NCI-H2227 (cell line): ENCODE data around the gene ZNF831.
A peak's percentile ranks its signal among the peaks of the same experiment; 100 is the strongest.

Experiments used
- DNase-seq: peaks from one replicate; lab custom pipeline; 2025; ENCODE audit not compliant: unreplicated experiment; lab: John Stamatoyannopoulos, UW

The ZNF831 gene

DNA sequence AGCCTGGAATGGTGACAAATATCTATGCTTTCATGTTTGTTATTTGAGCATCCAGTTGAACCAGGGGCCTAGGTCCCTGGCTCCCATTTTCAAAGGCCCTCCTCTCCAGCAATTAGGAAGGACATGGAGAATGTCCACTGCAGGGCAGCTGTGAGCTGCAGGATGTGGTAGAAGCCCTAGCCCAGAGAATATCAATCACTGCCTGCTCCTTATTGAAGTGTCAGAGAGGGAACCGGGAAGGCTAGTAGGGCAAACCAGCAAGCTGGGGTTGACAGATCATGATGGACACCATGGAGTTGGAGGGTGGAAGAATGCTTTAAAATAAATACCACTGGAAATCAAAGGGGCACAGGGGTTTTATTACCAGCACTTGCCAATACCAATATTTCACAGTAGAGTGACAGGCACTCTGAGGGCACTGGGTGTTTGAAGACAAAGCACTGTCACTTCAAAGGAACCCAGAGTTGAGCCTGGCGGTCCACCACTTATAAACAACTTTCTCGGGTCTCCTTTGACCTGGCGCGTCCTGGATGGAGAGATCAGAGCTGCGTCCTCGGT lies 47.7 kb downstream of the ZNF831 start:
- no peak for DNase-seq

DNA sequence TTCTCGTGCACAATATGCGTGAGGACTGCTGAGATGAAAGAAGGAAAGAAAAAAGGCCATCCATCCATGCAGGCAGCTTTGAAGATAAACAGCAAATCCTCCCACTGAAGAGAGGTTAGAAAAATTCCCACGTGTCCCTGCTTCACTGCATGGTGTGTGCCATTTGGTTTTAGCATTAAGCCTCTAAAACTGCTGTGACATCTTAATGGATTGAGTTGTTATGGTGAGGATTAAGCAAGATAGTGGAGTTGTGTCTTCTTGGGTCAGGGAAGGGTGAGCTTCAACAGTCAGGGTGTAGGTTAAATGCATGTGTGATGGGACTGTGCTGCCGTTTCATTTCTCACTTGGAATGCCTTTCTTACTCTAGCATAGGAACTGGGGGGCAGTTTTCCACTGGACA lies 50.5 kb downstream of the ZNF831 start:
- no peak for DNase-seq

- no peak for DNase-seq
Measured at GRCh38 chr20:59214606-59215547, 51.3 kb downstream of the ZNF831 start.

- DNase-seq, result no peak
Measured at GRCh38 chr20:59217173-59217572, 53.6 kb downstream of the ZNF831 start.

- no peak for DNase-seq
Measured at GRCh38 chr20:59217794-59218280, 54.2 kb downstream of the ZNF831 start.

- no peak for DNase-seq
Measured at GRCh38 chr20:59219211-59219610, 55.6 kb downstream of the ZNF831 start.

DNA sequence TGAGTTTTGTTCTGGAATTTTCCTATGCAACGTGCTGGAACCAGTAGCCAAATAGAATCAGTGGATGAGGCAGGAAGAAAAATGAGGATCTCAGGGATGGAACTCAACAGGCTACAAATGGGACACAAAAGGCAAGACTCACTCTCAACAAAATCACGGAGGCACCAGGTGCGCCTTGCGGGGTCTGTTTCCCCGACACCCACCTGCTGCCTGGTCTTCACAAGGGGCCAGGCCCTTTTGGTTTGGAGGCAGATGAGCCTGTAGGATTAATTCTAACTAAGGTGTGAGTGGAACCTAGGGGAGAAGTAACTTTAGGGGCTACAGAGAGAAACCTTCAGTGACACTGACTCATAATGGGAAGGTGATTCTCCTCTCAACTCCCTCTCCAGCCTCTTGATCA lies 56.5 kb downstream of the ZNF831 start:
- DNase-seq, result no peak

DNA sequence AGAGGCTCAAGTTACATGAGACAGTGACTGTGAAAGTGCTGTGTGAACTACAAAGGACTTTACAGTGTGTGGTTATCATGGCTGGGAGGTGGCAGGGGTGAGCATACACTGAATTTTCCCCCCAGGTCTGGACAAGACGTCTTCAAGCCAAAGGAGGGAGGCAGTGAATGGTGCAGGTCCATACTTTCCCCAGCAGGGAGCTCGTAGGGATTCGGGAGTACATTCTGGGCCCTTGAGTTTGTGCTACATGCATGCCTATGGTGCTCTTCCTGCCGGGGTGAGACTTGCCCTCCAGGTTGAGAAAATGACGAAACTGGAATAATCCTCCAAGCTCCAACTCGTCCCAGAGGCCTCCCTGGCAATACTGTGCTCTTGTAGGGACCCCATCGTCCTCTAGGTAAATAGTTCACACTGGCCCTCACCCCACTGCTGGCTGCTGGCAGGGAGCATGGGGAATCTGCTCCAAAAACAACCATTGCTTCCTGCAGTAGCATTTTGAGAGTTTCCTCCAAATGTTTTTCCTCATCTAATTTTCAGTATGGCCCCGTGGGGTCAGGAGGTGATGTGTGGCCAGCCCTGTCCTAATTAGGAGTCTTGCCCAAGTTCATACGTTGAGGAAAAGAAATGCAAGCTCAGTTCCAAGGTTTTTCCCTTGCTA lies 57.6 kb downstream of the ZNF831 start:
- peak; percentile 16 for DNase-seq

DNA sequence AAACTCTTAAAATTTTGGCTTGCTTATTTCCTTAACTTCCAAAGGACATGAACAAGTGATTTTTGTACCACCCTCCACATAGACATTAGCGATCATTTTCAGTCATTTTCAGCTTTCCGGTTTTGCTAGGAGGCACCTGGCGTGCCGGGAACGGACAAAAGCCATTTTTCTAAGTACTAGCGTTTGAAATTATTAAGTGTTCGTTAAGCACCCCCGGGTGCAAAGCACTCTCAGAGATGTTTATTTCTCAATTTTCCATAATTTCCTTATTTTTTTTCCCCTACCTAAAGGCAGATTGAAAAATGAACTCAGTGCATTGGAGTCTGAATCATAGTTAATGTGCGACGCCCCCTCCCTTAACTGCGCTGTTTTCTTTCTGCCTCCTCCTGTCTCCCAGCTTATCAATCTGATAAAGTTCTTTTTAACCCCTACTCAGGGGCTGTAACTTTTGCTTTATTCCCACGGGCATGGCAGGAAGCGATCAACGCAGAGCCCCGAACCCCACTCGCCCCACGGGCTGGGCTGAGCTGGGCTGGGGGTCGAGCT lies 58.2 kb downstream of the ZNF831 start:
- peak; percentile 44 for DNase-seq

DNA sequence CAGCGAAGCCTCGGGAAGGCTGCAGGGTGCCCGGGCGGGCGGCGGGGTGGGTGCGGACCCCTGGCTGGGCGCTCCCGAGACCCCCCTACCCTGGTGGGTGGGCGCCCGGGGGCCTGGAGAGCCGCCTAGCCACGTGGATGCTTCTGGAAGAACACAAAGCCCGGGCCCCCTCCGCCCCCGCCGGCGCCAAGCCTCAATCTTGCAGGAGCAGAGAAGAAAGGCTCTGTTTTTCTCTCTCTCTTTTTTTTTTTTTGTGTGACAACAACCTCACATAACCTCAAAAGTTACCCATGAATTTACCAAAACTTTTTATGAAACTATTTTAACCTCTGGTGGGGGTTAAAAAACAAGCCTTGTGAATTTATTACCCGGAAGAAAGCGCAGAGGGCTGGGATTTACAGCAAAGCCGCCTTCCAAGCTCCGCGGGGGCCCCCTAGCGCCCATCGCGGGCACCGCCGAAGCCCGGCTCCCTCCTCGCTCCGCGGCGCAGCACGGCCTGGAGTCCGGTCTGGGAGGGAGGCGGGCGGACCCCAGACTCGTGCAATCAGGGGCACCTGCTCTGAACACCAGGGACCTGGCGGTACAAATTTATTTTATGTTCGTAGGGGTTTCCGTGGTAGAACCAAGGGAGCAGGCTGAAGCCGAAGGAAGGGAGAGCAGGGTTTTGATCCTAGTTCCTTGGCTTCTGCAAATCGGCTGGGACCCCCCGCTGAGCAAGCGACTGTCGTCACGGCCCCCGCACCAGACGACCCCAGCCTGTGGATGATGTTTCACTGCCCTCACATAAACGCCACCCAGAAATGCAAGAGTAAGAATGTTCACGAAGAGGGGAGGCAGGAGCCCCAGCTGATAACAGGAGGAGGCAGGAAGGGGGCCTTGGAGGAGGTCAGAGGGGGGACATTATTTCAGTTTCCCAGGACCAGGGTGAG lies 58.9 kb downstream of the ZNF831 start:
- DNase-seq, result peak; percentile 92

GRCh38 chr20:59223182-59223601 lies 59.6 kb downstream of the ZNF831 start:
- peak; percentile 51 for DNase-seq

DNA sequence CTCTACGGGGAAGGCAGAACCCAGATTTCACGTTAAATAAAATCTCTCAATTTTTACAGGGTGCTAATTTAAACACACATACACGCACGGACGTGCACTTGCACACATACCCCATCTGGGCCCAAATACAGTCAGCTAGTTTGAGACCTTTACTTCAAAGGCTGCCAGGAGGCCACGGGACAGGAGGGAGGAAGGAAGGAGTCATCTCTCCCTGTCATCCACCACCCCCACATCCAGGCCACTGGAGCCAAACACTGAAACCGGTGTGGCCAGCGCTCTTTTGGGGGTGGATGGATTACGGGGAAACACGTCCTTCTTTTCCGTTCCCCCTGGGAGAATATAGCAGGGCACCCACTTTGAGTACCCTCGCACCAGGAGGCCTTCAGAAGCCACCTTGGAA lies 60.1 kb downstream of the ZNF831 start:
- no peak for DNase-seq

- no peak for DNase-seq
Measured at GRCh38 chr20:59224236-59224635, 60.6 kb downstream of the ZNF831 start.

DNA sequence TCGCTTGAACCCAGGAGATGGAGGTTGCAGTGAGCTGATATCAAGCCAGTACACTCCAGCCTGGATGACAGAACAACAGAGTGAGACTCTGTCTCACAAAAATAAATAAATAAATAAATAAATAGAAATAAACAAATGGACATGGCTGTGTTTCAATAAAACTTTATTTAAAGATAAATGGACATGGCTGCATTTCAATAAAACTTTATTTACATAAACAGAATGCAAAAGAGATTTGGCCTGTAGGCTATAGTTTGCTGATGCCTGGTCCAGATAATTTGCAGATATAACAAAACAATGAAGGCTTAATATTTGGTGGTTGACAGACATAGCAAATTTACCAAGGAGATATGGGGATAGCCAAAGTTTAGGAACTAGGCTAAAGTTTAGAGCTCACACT lies 66.8 kb downstream of the ZNF831 start:
- DNase-seq, result no peak

- no peak for DNase-seq
Measured at GRCh38 chr20:59231124-59231804, 67.6 kb downstream of the ZNF831 start.

GRCh38 chr20:59232618-59233017 lies 69.0 kb downstream of the ZNF831 start:
- no peak for DNase-seq

GRCh38 chr20:59235226-59235625 lies 71.6 kb downstream of the ZNF831 start:
- no peak for DNase-seq

- no peak for DNase-seq
Measured at GRCh38 chr20:59240006-59240405, 76.4 kb downstream of the ZNF831 start.

DNA sequence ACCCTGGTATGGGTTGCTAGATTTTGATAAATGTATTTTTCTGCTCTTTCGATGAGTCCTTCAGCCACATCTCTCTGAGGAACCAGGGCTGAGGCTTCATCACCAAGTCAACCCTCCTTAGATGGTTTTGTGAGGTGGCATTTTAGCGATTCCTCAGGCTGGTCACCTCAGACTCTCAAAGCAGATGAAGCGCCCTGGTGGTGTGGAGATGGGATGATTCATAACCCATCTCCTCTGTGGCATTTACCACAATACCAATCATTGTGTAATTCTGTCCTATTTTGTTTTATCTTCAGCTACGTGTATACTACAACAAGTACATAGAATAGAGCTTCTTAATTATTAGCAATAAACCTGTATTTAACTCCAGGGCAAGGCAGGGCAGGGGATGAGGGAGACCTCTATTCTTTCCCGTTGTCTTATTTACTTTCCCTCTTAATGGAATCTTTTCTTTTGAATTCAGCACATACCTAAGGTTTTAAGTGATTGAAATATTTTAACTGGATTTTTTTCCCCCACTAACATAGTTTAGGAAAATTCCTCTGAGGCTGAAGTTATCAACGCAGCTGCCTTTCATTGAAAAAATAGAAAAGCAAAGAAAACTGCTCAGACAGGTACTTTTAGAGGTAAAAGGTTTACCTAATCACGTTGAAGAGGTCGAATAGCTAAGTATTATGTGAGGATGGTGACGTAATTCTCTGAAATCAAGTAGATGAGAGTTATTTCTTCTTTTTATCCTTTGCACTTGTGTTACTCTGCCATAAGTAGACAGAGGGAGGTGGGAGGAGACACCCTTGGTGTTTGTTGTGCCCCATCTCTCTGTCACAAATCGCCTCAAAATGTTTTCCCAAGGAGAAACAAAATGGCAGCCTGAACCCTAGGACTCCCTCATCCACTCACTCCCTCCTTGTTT lies 79.3 kb downstream of the ZNF831 start:
- DNase-seq, result no peak
